ENCODE measurements around the gene FAM228B. TPM values are rescaled to one million over a fixed set of nuclear protein-coding genes. Genes with fewer than 3 reads are reported as not detected.
A peak's percentile ranks its signal among the peaks of the same experiment; 100 is the strongest.
"Not testable (repeated sequence)": the region's sequence is repeated elsewhere in the genome, so short reads cannot be mapped to it uniquely, and the experiment has no call there.

The FAM228B gene
- total RNA-seq, 1 donor from 2014 or later: 38.0 TPM

- Mint-ChIP-seq H3K27ac (peak within 1 kb of the TSS; percentile 97), H3K9me3 (no peaks in the 10 kb centered on the region), H3K4me3 (peak within 1 kb of the TSS; percentile 93), H3K4me1 (peaks cover 17% of the 10 kb centered on the region), H3K36me3 (peaks cover 20% of the 10 kb centered on the region), H3K27me3 (ENCODE audit: low read depth) (no peaks in the 10 kb centered on the region)
- peak; percentile 83 to 97 for DNase-seq (ENCODE audit: low spot score in 2 of 2, unreplicated experiment in 2 of 2)
- TF ChIP-seq CTCF (IDR thresholded peaks at IDR 0.05; ENCODE audit: unreplicated experiment): peak; percentile 98
Measured at GRCh38 chr2:24084386-24085199, 38.7 kb upstream of the FAM228B start, which contains the start of gene TP53I3. TSS of gene TP53I3 (minus strand) at chr2:24084834. CDS start at chr2:24084326, 508 bp downstream.

GRCh38 chr2:24085200-24085489 is 38.1 kb upstream of the FAM228B start:
- no peak for DNase-seq (ENCODE audit: low spot score in 2 of 2, unreplicated experiment in 2 of 2)
- Mint-ChIP-seq H3K36me3 (peaks cover 20% of the 10 kb centered on the region), H3K27ac (peak overlapping the region; percentile 94), H3K4me1 (peaks cover 17% of the 10 kb centered on the region), H3K27me3 (ENCODE audit: low read depth) (no peaks in the 10 kb centered on the region), H3K9me3 (no peaks in the 10 kb centered on the region), H3K4me3 (peak overlapping the region; percentile 93)
- no peak for TF ChIP-seq CTCF (IDR thresholded peaks at IDR 0.05; ENCODE audit: unreplicated experiment)

GRCh38 chr2:24086241-24086640 is 37.0 kb upstream of the FAM228B start:
- Mint-ChIP-seq H3K9me3 (no peaks in the 10 kb centered on the region), H3K36me3 (peaks cover 18% of the 10 kb centered on the region), H3K27ac (no peak overlapping the region), H3K4me1 (peaks cover 17% of the 10 kb centered on the region), H3K27me3 (ENCODE audit: low read depth) (no peaks in the 10 kb centered on the region), H3K4me3 (no peak overlapping the region)
- no peak for DNase-seq (ENCODE audit: low spot score in 2 of 2, unreplicated experiment in 2 of 2)
- TF ChIP-seq CTCF (IDR thresholded peaks at IDR 0.05; ENCODE audit: unreplicated experiment): no peak

GRCh38 chr2:24087032-24087431 is 36.2 kb upstream of the FAM228B start:
- Mint-ChIP-seq H3K27ac (no peak overlapping the region), H3K4me1 (peaks cover 17% of the 10 kb centered on the region), H3K9me3 (no peaks in the 10 kb centered on the region), H3K36me3 (peaks cover 15% of the 10 kb centered on the region), H3K27me3 (ENCODE audit: low read depth) (no peaks in the 10 kb centered on the region), H3K4me3 (no peak overlapping the region)
- no peak for TF ChIP-seq CTCF (IDR thresholded peaks at IDR 0.05; ENCODE audit: unreplicated experiment)
- no peak for DNase-seq (ENCODE audit: low spot score in 2 of 2, unreplicated experiment in 2 of 2)

GRCh38 chr2:24088821-24089359 is 34.4 kb upstream of the FAM228B start:
- no peak for TF ChIP-seq CTCF (IDR thresholded peaks at IDR 0.05; ENCODE audit: unreplicated experiment)
- Mint-ChIP-seq H3K4me1 (peaks cover 9% of the 10 kb centered on the region), H3K36me3 (peaks cover 13% of the 10 kb centered on the region), H3K9me3 (peaks cover 3% of the 10 kb centered on the region), H3K27ac (no peak overlapping the region), H3K27me3 (ENCODE audit: low read depth) (no peaks in the 10 kb centered on the region), H3K4me3 (no peak overlapping the region)
- DNase-seq (ENCODE audit: low spot score in 2 of 2, unreplicated experiment in 2 of 2): no peak

- Mint-ChIP-seq H3K36me3 (peaks cover 49% of the 10 kb centered on the region), H3K9me3 (peaks cover 22% of the 10 kb centered on the region)
- H3K27ac Mint-ChIP-seq; H3K4me1 Mint-ChIP-seq; H3K4me3 Mint-ChIP-seq; DNase-seq (ENCODE audit: low spot score in 2 of 2, unreplicated experiment in 2 of 2); H3K27me3 Mint-ChIP-seq (ENCODE audit: low read depth): not testable (repeated sequence)
Measured at GRCh38 chr2:24093270-24093669, 30.0 kb upstream of the FAM228B start.

- not testable (repeated sequence) for H3K27me3 Mint-ChIP-seq (ENCODE audit: low read depth); H3K4me1 Mint-ChIP-seq; H3K4me3 Mint-ChIP-seq; H3K27ac Mint-ChIP-seq; DNase-seq (ENCODE audit: low spot score in 2 of 2, unreplicated experiment in 2 of 2)
- peaks cover 47% of the 10 kb centered on the region for H3K36me3 Mint-ChIP-seq
- H3K9me3 Mint-ChIP-seq: peaks cover 38% of the 10 kb centered on the region
Measured at GRCh38 chr2:24095171-24095677, 28.0 kb upstream of the FAM228B start.

- peaks cover 48% of the 10 kb centered on the region for H3K9me3 Mint-ChIP-seq
- H3K27ac Mint-ChIP-seq; DNase-seq (ENCODE audit: low spot score in 2 of 2, unreplicated experiment in 2 of 2); H3K4me1 Mint-ChIP-seq; H3K27me3 Mint-ChIP-seq (ENCODE audit: low read depth); H3K4me3 Mint-ChIP-seq: not testable (repeated sequence)
- H3K36me3 Mint-ChIP-seq: peaks cover 52% of the 10 kb centered on the region
Measured at GRCh38 chr2:24100732-24101131, 22.5 kb upstream of the FAM228B start.

Measured in mesothelial cell of epicardium (in vitro differentiated cells).